ENCODE results near the gene GPR155.

The GPR155 gene

GRCh38 chr2:174486563-174487107 lies at the start of gene GPR155:
GPR155 (minus strand) TSS chr2:174487029; CDS start chr2:174481956, 5,073 bp downstream.
- DNase-seq = peak; percentile 36 to 40

- DNase-seq = no peak
These were observed 49.2 kb upstream of the GPR155 start for GRCh38 chr2:174535757-174536703.

- no peak for DNase-seq
These were observed 48.3 kb upstream of the GPR155 start for GRCh38 chr2:174535083-174535482.

- no peak for DNase-seq
These were observed 43.1 kb upstream of the GPR155 start for GRCh38 chr2:174529916-174530315.

- DNase-seq = no peak
These were observed 41.1 kb upstream of the GPR155 start for GRCh38 chr2:174527959-174528358.

- no peak for DNase-seq
These were observed 40.4 kb upstream of the GPR155 start for GRCh38 chr2:174527101-174527721.

GRCh38 chr2:174524527-174524926 lies 37.7 kb upstream of the GPR155 start:
- no peak for DNase-seq

- DNase-seq = no peak
These were observed 35.7 kb upstream of the GPR155 start for GRCh38 chr2:174522553-174522952.

- DNase-seq = no peak
These were observed 31.6 kb upstream of the GPR155 start for GRCh38 chr2:174518395-174518794.

- DNase-seq = no peak
These were observed 29.9 kb upstream of the GPR155 start for GRCh38 chr2:174516501-174517378.

- DNase-seq = no peak
These were observed 25.5 kb upstream of the GPR155 start for GRCh38 chr2:174512345-174512744.

- DNase-seq = no peak
These were observed 24.9 kb upstream of the GPR155 start for GRCh38 chr2:174511580-174512260.

- DNase-seq = no peak
These were observed 23.9 kb upstream of the GPR155 start for GRCh38 chr2:174510583-174511189.

GRCh38 chr2:174503161-174503809 lies 16.5 kb upstream of the GPR155 start:
- no peak for DNase-seq

GRCh38 chr2:174499371-174499770 lies 12.5 kb upstream of the GPR155 start:
- no peak for DNase-seq

- no peak for DNase-seq
These were observed 8.7 kb upstream of the GPR155 start for GRCh38 chr2:174495365-174496012.

GRCh38 chr2:174493549-174494331 lies 6.9 kb upstream of the GPR155 start:
- no peak for DNase-seq

GRCh38 chr2:174492963-174493431 lies 6.2 kb upstream of the GPR155 start:
- DNase-seq = peak; percentile 31 to 58

GRCh38 chr2:174491947-174492346 lies 5.1 kb upstream of the GPR155 start:
- DNase-seq = no peak

- DNase-seq = no peak
These were observed 3.2 kb upstream of the GPR155 start for GRCh38 chr2:174490051-174490450.

Data from stimulated activated CD4-positive, alpha-beta T cell treated with anti-CD3 and anti-CD28 coated beads, Interleukin-4, amount 100 ng/mL, for 4 hours (primary cell).